Glutamatergic neuron (in vitro differentiated cells): Measurements from ENCODE around the gene N4BP3. TPM values are rescaled to one million over a fixed set of nuclear protein-coding genes. Genes with fewer than 3 reads are reported as not detected.
"Not testable (repeated sequence)": the region's sequence is repeated elsewhere in the genome, so short reads cannot be mapped to it uniquely, and the experiment has no call there.

ENCODE experiments used
- DNase-seq: peaks from one replicate; pipeline ENCODE4 v3.0.0; 2022
- H3K27ac Mint-ChIP-seq: one replicate; pipeline ENCODE4 v1.8.0; 2020; ENCODE audit warnings: mild to moderate bottlenecking, mixed read lengths, inconsistent platforms; ENCODE audit not compliant: unreplicated experiment
- H3K27me3 Mint-ChIP-seq: one replicate; pipeline ENCODE4 v1.8.0; 2020; ENCODE audit warnings: mild to moderate bottlenecking, moderate library complexity, mixed read lengths, inconsistent platforms; ENCODE audit not compliant: unreplicated experiment
- H3K36me3 Mint-ChIP-seq: one replicate; pipeline ENCODE4 v1.8.0; 2020; ENCODE audit warnings: mild to moderate bottlenecking, mixed read lengths, inconsistent platforms; ENCODE audit not compliant: unreplicated experiment
- H3K4me1 Mint-ChIP-seq: one replicate; pipeline ENCODE4 v1.8.0; 2020; ENCODE audit warnings: mild to moderate bottlenecking, low read depth, mixed read lengths, inconsistent platforms; ENCODE audit not compliant: unreplicated experiment
- H3K4me3 Mint-ChIP-seq: one replicate; pipeline ENCODE4 v1.8.0; 2020; ENCODE audit warnings: mild to moderate bottlenecking, mixed read lengths, inconsistent platforms; ENCODE audit not compliant: unreplicated experiment
- H3K9me3 Mint-ChIP-seq: one replicate; pipeline ENCODE4 v1.8.0; 2020; ENCODE audit warnings: mild to moderate bottlenecking, moderate library complexity, mixed read lengths, inconsistent platforms; ENCODE audit not compliant: unreplicated experiment
- CTCF ChIP-seq: fragments of 200-600 bp; sonication (generic); IDR thresholded peaks from one replicate; pipeline ENCODE4 v1.5.0; 2021; ENCODE audit not compliant: partially characterized antibody, unreplicated experiment
- total RNA-seq: library from RNA; stranded (reverse); fragmentation: NEBNext Ultra II Directional; extraction: Animal tissue kit (Norgen Biotek cat#: 25700); gene quantifications from one replicate; pipeline ENCODE4 v1.2.1, GENCODE V29; 2021; ENCODE audit not compliant: unreplicated experiment

N4BP3 gene
- total RNA-seq, 1 donor from 2014 or later, result 2.2 TPM

GRCh38 chr5:178086266-178086665, 27.1 kb upstream of the N4BP3 start:
- Mint-ChIP-seq H3K9me3 (no peaks in the 10 kb centered on the region), H3K4me3 (no peak overlapping the region), H3K27ac (no peak overlapping the region), H3K4me1 (no peaks in the 10 kb centered on the region), H3K36me3 (no peaks in the 10 kb centered on the region), H3K27me3 (peaks cover 3% of the 10 kb centered on the region)
- no peak for TF ChIP-seq CTCF
- no peak for DNase-seq

DNA sequence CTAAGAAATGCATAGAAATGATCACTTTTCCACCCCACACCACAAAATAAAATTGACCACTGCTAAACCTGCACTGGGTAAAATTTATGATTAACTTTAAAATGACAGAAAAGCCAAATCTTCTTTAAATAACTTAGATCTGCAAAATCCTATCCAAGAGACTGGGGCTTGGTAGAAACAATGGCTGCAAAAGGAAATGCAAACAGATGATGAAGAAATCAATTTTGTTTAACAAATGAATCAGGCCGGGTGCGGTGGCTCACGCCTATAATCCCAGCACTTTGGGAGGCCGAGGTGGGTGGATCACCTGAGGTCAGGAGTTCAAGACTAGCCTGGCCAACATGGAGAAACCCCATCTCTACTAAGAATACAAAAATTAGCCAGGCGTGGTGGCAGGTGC, 26.1 kb upstream of the N4BP3 start:
- H3K27me3 Mint-ChIP-seq, H3K9me3 Mint-ChIP-seq, H3K36me3 Mint-ChIP-seq, H3K27ac Mint-ChIP-seq, H3K4me3 Mint-ChIP-seq, DNase-seq, H3K4me1 Mint-ChIP-seq: not testable (repeated sequence)

DNA sequence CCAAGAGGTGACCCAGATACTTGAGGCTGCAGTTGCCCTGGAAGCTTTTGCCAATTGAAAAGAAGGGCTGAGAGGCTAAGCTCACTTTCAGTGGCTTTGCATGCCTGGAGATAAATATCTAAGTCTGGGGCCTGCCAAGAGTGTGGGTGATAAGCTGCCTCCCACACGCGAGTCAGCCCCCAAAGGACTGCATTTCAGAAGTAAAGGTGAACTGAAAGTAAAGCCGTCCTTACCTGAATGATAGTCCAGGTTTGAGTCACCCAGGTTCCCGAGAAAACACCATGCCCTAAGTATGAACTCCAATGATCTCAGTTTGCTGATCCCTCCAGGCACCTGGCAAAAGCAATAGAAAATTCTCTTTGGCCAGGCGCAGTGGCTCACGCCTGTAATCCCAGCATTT, 22.5 kb upstream of the N4BP3 start:
- no peak for DNase-seq
- H3K27me3 Mint-ChIP-seq, result peaks cover 3% of the 10 kb centered on the region
- no peak overlapping the region for H3K27ac Mint-ChIP-seq
- H3K4me3 Mint-ChIP-seq, result no peak overlapping the region
- no peaks in the 10 kb centered on the region for H3K4me1 Mint-ChIP-seq
- H3K36me3 Mint-ChIP-seq, result peaks cover 8% of the 10 kb centered on the region
- peaks cover 5% of the 10 kb centered on the region for H3K9me3 Mint-ChIP-seq
- no peak for TF ChIP-seq CTCF

- Mint-ChIP-seq H3K9me3 (peaks cover 7% of the 10 kb centered on the region), H3K4me1 (no peaks in the 10 kb centered on the region), H3K27ac (no peak overlapping the region)
These were observed 20.2 kb upstream of the N4BP3 start for GRCh38 chr5:178093134-178093533.

DNA sequence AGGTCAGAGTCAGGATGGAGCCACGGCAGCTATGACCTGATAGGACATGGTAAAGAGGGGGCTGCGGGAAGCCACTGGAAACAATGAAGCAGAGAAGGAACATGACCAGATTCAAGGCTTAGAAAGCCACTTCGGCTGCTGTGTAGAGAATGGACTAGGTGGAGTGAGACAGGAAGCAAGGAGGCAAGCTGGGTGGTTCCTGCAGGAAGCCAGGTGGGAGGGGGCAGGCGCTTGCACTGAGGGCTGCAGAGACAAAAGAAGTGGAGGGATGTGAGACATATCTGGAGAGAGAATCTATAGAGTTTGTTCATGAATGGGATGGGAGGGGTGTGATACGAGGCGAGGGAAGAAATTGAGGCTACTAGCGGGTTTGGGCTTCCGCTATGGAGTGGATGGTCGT, 19.0 kb upstream of the N4BP3 start:
- Mint-ChIP-seq H3K9me3 (peaks cover 7% of the 10 kb centered on the region), H3K4me1 (no peaks in the 10 kb centered on the region), H3K4me3 (no peak overlapping the region), H3K27me3 (no peaks in the 10 kb centered on the region), H3K27ac (no peak overlapping the region), H3K36me3 (peaks cover 8% of the 10 kb centered on the region)
- DNase-seq, result no peak
- no peak for TF ChIP-seq CTCF

More at GRCh38 chr5:178093134-178093533, 20.2 kb upstream of the N4BP3 start:
- Mint-ChIP-seq H3K4me3 (no peak overlapping the region), H3K36me3 (peaks cover 8% of the 10 kb centered on the region), H3K27me3 (no peaks in the 10 kb centered on the region)
- no peak for TF ChIP-seq CTCF
- no peak for DNase-seq

DNA sequence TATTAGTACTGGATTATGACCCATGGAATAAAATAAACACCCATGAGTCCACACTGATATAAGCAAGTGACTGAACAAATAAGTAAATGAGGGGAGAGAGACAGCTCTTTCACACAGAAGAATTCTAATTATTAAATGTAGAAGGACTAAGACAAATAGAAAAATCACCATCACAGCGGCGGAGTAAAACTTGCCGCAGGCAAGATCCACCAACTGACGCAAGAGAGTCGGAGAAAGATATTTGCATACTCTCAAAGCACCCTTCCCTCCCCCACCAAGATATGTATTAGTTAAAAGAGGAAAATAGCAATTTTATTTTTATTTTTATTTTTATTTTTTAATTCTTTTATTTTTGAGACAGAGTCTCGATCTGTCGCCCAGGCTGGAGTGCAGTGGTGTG, 14.6 kb upstream of the N4BP3 start:
- H3K36me3 Mint-ChIP-seq, result peaks cover 8% of the 10 kb centered on the region
- no peak for DNase-seq
- H3K9me3 Mint-ChIP-seq, result peaks cover 7% of the 10 kb centered on the region
- no peak overlapping the region for H3K27ac Mint-ChIP-seq
- peaks cover 2% of the 10 kb centered on the region for H3K27me3 Mint-ChIP-seq
- H3K4me1 Mint-ChIP-seq, result no peaks in the 10 kb centered on the region
- no peak overlapping the region for H3K4me3 Mint-ChIP-seq
- TF ChIP-seq CTCF, result no peak
